Stimulated activated naive B cell treated with anti-CD40 and anti-IgM and Interleukin-4, amounts not matched to agents 10 μg/mL and 1 μg/mL and 100 μg/mL, for 72 hours (primary cell): ENCODE results near the gene THAP5.
"Not testable (repeated sequence)": the region's sequence is repeated elsewhere in the genome, so short reads cannot be mapped to it uniquely, and the experiment has no call there.

Experiments
- ATAC-seq, 2 donors: fragments of 150-1000 bp; cut with Tn5 transposase; replicated peaks; 2 replicates each; pipeline ENCODE4 v1.10.0; 2021; ENCODE audit warnings: moderate library complexity in 1 of 2
- DNase-seq: peaks from one replicate; pipeline ENCODE4 v3.0.0; 2021
- H3K27ac Mint-ChIP-seq: one replicate; pipeline ENCODE4 v1.8.0; 2022; ENCODE audit warnings: mild to moderate bottlenecking, mixed read lengths
- H3K27me3 Mint-ChIP-seq, 2 donors: one replicate each; pipeline ENCODE4 v1.8.0; 2022; ENCODE audit warnings: mixed read lengths in 2 of 2
- H3K36me3 Mint-ChIP-seq, 2 donors: one replicate each; pipeline ENCODE4 v1.8.0; 2022; ENCODE audit warnings: mixed read lengths in 2 of 2, mild to moderate bottlenecking in 1 of 2
- H3K4me1 Mint-ChIP-seq, 2 donors: one replicate each; pipeline ENCODE4 v1.8.0; 2022; ENCODE audit warnings: mixed read lengths in 2 of 2, mild to moderate bottlenecking in 1 of 2
- H3K4me3 Mint-ChIP-seq, 2 donors: one replicate each; pipeline ENCODE4 v1.8.0; 2022; ENCODE audit warnings: mild to moderate bottlenecking in 2 of 2, mixed read lengths in 2 of 2, moderate library complexity in 1 of 2
- H3K9me3 Mint-ChIP-seq, 2 donors: one replicate each; pipeline ENCODE4 v1.8.0; 2022; ENCODE audit warnings: mixed read lengths in 2 of 2, mild to moderate bottlenecking in 1 of 2

Gene THAP5

DNA sequence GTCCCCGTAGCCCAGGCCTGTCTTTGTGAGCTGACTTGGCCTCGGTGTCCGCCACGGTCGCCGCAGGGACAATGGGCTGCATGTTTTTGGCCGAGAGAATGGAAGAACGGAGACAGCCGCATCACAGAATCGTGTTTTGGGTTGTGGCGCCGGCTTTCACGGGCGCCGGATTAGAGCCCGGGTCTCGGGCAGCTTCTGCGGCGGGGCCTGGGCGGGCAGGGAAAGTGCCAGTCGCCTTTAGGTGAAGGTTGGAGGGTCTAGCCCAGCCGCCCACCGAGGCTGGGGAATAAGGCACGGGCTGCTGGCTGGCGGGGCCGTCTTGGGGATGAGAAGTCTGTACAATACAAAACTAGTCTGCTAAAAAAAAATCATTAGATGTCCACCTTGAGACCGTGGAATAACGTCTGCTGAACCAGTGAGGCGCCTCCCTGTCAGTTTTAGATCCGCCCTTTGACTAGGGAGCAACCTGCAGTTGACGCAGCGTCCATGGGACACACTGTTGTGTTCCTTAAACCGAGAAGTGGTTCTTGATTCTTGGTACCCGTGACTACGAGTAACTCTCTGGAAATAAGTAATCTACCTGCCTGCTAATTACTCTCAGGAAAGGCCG, 745 bp upstream of the THAP5 start:
- peak; percentile 19 to 26 for ATAC-seq
- H3K36me3 Mint-ChIP-seq = peaks cover 5 to 31% of the 10 kb centered on the region in 2 donors
- DNase-seq = peak; percentile 46
- H3K4me1 Mint-ChIP-seq = peaks cover 10 to 24% of the 10 kb centered on the region in 2 donors
- H3K27ac Mint-ChIP-seq = peak overlapping the region; percentile 100
- peak overlapping the region; percentile 96 to 97 for H3K4me3 Mint-ChIP-seq
- H3K9me3 Mint-ChIP-seq = no peaks in the 10 kb centered on the region
- no peaks in the 10 kb centered on the region for H3K27me3 Mint-ChIP-seq

DNA sequence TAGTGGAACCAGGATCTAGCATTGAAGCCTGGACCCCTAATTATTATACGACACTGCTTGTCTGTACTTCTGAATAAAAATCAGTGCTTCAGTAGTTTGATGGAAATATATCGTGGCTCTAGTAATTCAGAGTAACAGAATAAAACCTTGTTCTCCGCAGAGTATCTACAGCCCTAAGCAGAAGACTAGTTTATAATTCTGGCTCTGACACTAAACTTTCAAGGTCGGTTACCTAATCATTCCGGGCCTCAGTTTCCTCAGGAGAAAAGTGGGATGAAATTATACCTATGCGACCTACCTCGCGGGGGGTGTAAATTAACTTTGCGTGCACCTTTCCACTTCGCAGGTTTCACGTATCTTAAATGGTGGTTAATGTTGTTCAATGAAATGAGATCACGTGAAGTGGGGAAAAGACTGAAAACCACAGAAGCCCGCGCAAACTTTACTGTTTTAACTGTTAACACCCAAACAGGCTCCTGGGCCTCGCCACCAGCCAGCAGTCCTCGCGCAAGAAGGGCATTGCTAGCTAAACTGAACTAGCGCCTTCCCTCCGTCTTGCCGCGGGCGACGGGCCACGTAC, 615 bp downstream of the THAP5 start:
- H3K27ac Mint-ChIP-seq = peak overlapping the region; percentile 100
- no peak for ATAC-seq
- H3K36me3 Mint-ChIP-seq = peaks cover 13 to 28% of the 10 kb centered on the region in 2 donors
- H3K9me3 Mint-ChIP-seq = no peaks in the 10 kb centered on the region
- no peak for DNase-seq
- peaks cover 8 to 24% of the 10 kb centered on the region in 2 donors for H3K4me1 Mint-ChIP-seq
- H3K4me3 Mint-ChIP-seq = peak overlapping the region; percentile 96 to 97
- no peaks in the 10 kb centered on the region for H3K27me3 Mint-ChIP-seq

DNA sequence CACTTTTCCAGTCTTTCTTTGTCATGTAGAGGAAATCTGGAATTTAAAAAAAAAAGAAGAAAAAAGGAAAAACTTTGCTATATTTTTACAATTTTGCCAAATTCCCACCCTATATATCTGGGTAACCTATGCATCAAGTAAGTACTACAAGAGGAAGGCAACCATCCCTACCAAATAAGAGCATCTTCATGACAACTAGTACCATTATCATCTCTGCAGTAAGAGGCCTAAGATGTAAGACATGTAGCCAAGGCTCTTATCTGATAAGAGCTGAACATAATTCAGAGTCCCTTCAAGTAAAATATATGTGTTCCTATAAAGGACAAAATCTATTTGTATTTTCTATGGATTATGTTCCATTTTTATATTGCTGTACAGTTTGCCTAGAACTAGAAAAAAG, 3.5 kb downstream of the THAP5 start:
- ATAC-seq (no peak), DNase-seq (no peak)
- Mint-ChIP-seq H3K27ac (no peak overlapping the region), H3K9me3 (peaks cover 0 to 3% of the 10 kb centered on the region in 2 donors), H3K4me1 (peaks cover 4 to 22% of the 10 kb centered on the region in 2 donors), H3K27me3 (no peaks in the 10 kb centered on the region), H3K36me3 (peaks cover 21 to 28% of the 10 kb centered on the region in 2 donors), H3K4me3 (no peak overlapping the region)

DNA sequence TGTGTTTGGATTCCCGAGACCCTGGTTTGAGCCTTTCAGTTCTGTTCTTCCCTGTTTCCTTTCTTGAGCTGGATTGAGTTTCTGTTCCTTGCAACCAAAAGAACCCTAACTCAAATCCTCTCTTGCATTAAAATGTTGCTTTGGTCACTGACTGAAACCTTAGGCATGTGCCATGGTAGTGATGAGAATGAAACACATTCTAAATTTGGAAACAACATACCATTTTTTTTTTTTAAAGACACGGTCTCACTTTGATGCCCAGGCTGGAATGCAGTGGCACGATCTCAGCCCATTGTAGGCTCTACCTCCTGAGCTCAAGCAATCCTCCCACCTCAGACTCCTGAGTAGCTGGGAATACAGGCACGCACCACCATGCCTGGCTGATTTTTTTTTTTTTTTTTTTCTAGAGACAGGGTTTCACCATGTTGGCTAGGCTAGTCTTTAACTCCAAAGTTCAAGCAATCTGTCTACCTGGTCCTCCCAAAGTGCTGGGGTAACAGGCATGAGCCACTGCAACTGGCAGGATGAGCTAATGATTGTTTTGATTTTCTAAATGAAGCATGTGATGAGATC, 8.4 kb downstream of the THAP5 start:
- Mint-ChIP-seq H3K36me3 (peaks cover 31 to 53% of the 10 kb centered on the region in 2 donors), H3K4me3 (no peak overlapping the region), H3K27me3 (no peaks in the 10 kb centered on the region), H3K4me1 (peaks cover 7 to 33% of the 10 kb centered on the region in 2 donors), H3K9me3 (peaks cover 10 to 19% of the 10 kb centered on the region in 2 donors), H3K27ac (peak overlapping the region; percentile 38)
- no peak for ATAC-seq
- no peak for DNase-seq

GRCh38 chr7:108559253-108559652, 10.3 kb downstream of the THAP5 start:
- Mint-ChIP-seq H3K4me3 (no peak overlapping the region), H3K27ac (no peak overlapping the region), H3K36me3 (peaks cover 23 to 45% of the 10 kb centered on the region in 2 donors), H3K9me3 (peaks cover 14 to 20% of the 10 kb centered on the region in 2 donors), H3K27me3 (no peaks in the 10 kb centered on the region), H3K4me1 (peaks cover 14 to 38% of the 10 kb centered on the region in 2 donors)
- ATAC-seq = no peak
- no peak for DNase-seq

DNA sequence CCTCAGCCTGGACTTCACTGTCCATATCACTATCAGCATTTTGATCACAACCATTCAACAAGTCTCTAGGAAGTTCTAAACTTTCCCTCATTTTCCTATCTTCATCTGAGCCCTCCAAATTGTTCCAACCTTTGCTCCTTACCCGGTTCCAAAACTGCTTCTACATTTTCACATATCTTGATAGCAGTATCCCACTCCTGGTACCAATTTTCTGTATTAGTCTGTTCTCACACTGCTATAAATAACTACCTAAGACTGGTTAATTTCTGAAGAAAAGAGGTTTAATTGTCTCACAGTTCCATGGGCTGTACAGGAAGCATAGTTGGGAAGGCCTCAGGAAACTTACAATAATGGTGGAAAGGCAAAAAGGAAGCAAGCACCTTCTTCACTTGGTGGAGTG, 11.9 kb downstream of the THAP5 start:
- ATAC-seq (no peak), DNase-seq (no peak)
- peaks cover 14 to 20% of the 10 kb centered on the region in 2 donors for H3K9me3 Mint-ChIP-seq
- peaks cover 26 to 47% of the 10 kb centered on the region in 2 donors for H3K36me3 Mint-ChIP-seq
- H3K4me1 Mint-ChIP-seq = peaks cover 17 to 48% of the 10 kb centered on the region in 2 donors
- no peak overlapping the region for H3K27ac Mint-ChIP-seq
- H3K27me3 Mint-ChIP-seq = no peaks in the 10 kb centered on the region
- no peak overlapping the region for H3K4me3 Mint-ChIP-seq

- Mint-ChIP-seq H3K4me3 (no peak overlapping the region), H3K4me1 (peaks cover 22 to 52% of the 10 kb centered on the region in 2 donors), H3K27ac (no peak overlapping the region), H3K27me3 (no peaks in the 10 kb centered on the region), H3K9me3 (peaks cover 14 to 20% of the 10 kb centered on the region in 2 donors), H3K36me3 (peaks cover 26 to 47% of the 10 kb centered on the region in 2 donors)
- no peak for DNase-seq
- ATAC-seq = no peak
These were observed 12.3 kb downstream of the THAP5 start for GRCh38 chr7:108557191-108557590.

- not testable (repeated sequence) for H3K4me3 Mint-ChIP-seq, ATAC-seq, DNase-seq, H3K27me3 Mint-ChIP-seq, H3K27ac Mint-ChIP-seq
- H3K9me3 Mint-ChIP-seq = peaks cover 14 to 20% of the 10 kb centered on the region in 2 donors
- peaks cover 25 to 45% of the 10 kb centered on the region in 2 donors for H3K36me3 Mint-ChIP-seq
- peaks cover 27 to 58% of the 10 kb centered on the region in 2 donors for H3K4me1 Mint-ChIP-seq
These were observed 12.8 kb downstream of the THAP5 start for GRCh38 chr7:108556665-108557064.

DNA sequence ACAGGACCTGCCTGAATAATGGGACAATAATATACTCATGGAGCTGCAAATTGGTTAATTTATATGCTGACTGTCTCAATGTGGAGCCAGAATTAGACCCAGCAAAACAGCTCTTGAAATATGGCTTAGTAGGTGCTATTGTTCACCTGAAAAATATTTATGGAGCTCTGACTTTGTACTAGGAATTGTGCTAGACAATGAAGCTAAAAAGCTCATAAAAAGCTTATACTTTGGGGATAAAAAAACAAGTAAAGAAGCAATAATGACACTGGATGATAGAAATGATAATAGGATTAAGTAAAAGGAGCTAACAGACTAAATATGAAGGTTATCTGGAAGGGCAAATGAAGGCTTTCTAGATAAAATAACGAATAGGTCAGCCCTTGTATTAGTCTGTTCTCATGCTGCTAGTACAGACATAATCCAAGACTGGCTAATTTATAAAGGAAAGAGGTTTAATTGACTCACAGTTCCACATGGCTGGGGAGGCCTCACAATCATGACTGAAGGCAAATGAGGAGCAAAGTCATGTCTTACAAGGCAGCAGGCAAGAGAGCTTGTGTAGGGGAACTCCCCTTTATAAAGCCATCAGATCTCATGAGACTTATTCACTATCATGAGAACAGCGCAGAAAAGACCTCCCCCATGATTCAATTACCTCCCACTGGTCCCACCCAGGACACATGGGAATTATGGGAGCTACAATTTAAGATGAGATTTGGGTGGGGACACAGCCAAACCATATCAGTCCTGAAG, 21.2 kb downstream of the THAP5 start:
- H3K4me3 Mint-ChIP-seq, DNase-seq, ATAC-seq, H3K27ac Mint-ChIP-seq, H3K27me3 Mint-ChIP-seq: not testable (repeated sequence)
- peaks cover 5 to 19% of the 10 kb centered on the region in 2 donors for H3K36me3 Mint-ChIP-seq
- H3K9me3 Mint-ChIP-seq = peaks cover 7 to 10% of the 10 kb centered on the region in 2 donors
- H3K4me1 Mint-ChIP-seq = peaks cover 18 to 22% of the 10 kb centered on the region in 2 donors

DNA sequence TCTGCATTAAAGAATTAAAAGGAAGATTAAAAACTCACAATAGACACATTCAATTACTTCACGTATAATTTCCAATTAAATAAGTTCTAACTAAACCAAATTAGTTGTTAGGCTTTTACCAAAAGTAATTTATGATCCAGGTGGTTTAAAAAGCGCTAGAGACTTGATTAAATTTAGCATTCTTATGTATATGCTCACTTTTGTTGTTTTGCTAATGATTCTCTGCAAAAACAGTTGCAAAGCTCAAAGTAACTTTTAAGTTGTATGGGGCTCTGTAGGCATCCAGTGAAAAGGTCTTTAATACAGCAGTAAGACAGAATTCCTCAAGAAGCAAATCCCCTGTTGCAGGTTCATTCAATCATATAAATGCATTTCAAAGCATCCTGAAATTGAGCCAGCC, 28.0 kb downstream of the THAP5 start:
- no peaks in the 10 kb centered on the region for H3K9me3 Mint-ChIP-seq
- H3K4me3 Mint-ChIP-seq = no peak overlapping the region
- no peaks in the 10 kb centered on the region for H3K27me3 Mint-ChIP-seq
- no peaks in the 10 kb centered on the region for H3K36me3 Mint-ChIP-seq
- ATAC-seq (no peak), DNase-seq (no peak)
- H3K27ac Mint-ChIP-seq = no peak overlapping the region
- peaks cover 6 to 7% of the 10 kb centered on the region in 2 donors for H3K4me1 Mint-ChIP-seq

GRCh38 chr7:108538685-108539084, 30.8 kb downstream of the THAP5 start:
- not testable (repeated sequence) for H3K4me3 Mint-ChIP-seq, H3K27ac Mint-ChIP-seq, H3K27me3 Mint-ChIP-seq, DNase-seq, H3K9me3 Mint-ChIP-seq, ATAC-seq, H3K36me3 Mint-ChIP-seq
- H3K4me1 Mint-ChIP-seq = peaks cover 15 to 16% of the 10 kb centered on the region in 2 donors

- not testable (repeated sequence) for ATAC-seq, H3K9me3 Mint-ChIP-seq, H3K27ac Mint-ChIP-seq, H3K27me3 Mint-ChIP-seq, H3K4me3 Mint-ChIP-seq, H3K36me3 Mint-ChIP-seq, DNase-seq
- H3K4me1 Mint-ChIP-seq = peaks cover 15 to 16% of the 10 kb centered on the region in 2 donors
These were observed 31.3 kb downstream of the THAP5 start for GRCh38 chr7:108538236-108538635.

GRCh38 chr7:108537229-108537628, 32.3 kb downstream of the THAP5 start:
- Mint-ChIP-seq H3K4me3 (no peak overlapping the region), H3K36me3 (peaks cover 0 to 3% of the 10 kb centered on the region in 2 donors)
- ATAC-seq = no peak

GRCh38 chr7:108535744-108536143, 33.8 kb downstream of the THAP5 start:
- ATAC-seq = no peak
- Mint-ChIP-seq H3K27me3 (no peaks in the 10 kb centered on the region), H3K27ac (no peak overlapping the region), H3K4me1 (peaks cover 15 to 21% of the 10 kb centered on the region in 2 donors), H3K36me3 (peaks cover 0 to 3% of the 10 kb centered on the region in 2 donors), H3K9me3 (peaks cover 1 to 4% of the 10 kb centered on the region in 2 donors), H3K4me3 (no peak overlapping the region)
- DNase-seq = no peak

More at GRCh38 chr7:108537229-108537628, 32.3 kb downstream of the THAP5 start:
- Mint-ChIP-seq H3K27ac (no peak overlapping the region), H3K9me3 (peaks cover 1 to 4% of the 10 kb centered on the region in 2 donors), H3K4me1 (peaks cover 15 to 21% of the 10 kb centered on the region in 2 donors), H3K27me3 (no peaks in the 10 kb centered on the region)
- DNase-seq = no peak
